Prostate gland (tissue), 2 donors: ENCODE data around the gene EPAS1.

Experiments used
- CTCF ChIP-seq, 4 experiments: fragments of 200-600 bp in 2 of 4; fragments of 450-650 bp in 2 of 4; sonication (generic) in 2 of 4; IDR thresholded peaks; 1 replicate in 3 of 4; 2 replicates in 1 of 4; pipeline ENCODE4 v1.5.1; 2016 to 2019; ENCODE audit warnings: antibody characterized with exemption in 4 of 4, mild to moderate bottlenecking in 2 of 4, moderate library complexity in 2 of 4
- POLR2A ChIP-seq: fragments of 450-650 bp; IDR thresholded peaks from one replicate; pipeline ENCODE4 v1.6.1; 2016; ENCODE audit warnings: antibody characterized with exemption, mild to moderate bottlenecking
- POLR2AphosphoS5 ChIP-seq: sonication (generic); formaldehyde crosslinking; IDR thresholded peaks from one replicate; pipeline ENCODE4 v1.6.1; 2017; ENCODE audit warnings: antibody characterized with exemption

GRCh38 chr2:46411985-46412384 is 114.8 kb downstream of the EPAS1 start:
- TF ChIP-seq CTCF (IDR thresholded peaks at IDR 0.05) (no peak), POLR2A (no peak), POLR2AphosphoS5 (no peak)
